NCI-H2029 treated with DMSO at 0.1 percent for 48 hours (cell line): ENCODE data around the gene INSIG1.

Experiments
- DNase-seq: peaks from one replicate; lab custom pipeline; 2025; lab: John Stamatoyannopoulos, UW

INSIG1 gene

GRCh38 chr7:155327590-155328320 is 30.1 kb downstream of the INSIG1 start:
- no peak for DNase-seq

GRCh38 chr7:155329225-155329624 is 31.5 kb downstream of the INSIG1 start:
- DNase-seq, result no peak

DNA sequence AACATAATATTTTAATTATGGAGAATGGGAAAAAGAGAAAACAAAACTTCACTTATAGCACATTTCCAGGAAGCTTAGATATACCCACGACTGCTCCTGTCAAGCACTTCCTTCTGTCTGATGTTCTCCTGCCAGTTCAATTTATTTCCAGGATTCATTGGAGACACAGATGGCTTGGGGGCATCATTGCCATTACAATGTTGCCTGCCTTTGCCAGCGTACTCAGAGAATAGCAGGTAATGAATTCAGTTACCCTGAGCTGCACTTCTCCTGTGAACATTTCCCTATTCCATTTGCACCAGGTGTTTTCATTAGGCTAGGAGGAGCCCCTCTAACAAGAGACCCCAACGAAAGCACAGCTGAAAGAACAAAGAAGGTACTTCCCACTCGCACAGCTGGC is 33.7 kb downstream of the INSIG1 start:
- DNase-seq, result no peak

DNA sequence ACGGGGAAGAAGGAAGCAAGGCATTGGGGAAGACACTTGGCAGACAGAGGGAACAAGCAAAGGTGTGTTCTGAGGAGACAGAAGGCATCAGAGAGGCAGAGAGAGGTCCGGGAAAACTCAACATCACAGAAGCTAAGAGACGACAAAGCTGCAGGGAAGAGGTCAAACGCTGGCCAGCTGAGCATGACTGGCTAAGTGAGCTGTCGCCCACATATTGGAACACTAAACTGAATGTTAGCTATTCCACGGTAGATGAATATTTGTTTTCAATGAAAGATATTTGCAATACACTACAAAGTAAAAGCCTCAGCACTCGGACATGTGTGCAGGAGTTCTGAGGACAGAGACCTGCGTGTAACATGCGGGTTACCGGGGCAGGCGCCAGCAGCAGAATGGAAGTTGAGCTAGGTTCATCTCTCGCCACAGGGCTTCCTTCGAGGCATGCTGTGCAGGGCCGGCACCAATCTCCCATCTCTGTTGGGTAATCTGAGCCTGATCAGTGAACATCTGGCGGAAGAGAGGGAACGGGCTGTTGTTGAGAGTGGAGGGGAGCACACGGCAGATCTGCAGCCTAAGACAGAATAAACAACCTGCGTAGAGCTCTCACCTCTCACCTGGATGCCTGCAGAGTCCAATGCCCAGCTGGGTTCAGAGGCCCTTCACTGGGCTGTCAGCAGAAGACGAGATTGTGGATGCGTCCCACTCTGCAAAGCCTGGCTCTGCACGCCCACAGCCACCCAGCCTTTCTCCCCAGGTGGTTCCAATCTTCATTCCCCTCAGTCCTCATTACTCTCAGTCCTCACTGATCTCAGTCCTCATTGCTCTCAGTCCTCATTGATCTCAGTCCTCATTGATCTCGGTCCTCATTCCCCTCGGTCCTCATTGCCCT is 35.9 kb downstream of the INSIG1 start:
- DNase-seq, result peak; percentile 40

- no peak for DNase-seq
Measured at GRCh38 chr7:155336812-155337602, 39.3 kb downstream of the INSIG1 start.

GRCh38 chr7:155337946-155338631 is 40.4 kb downstream of the INSIG1 start:
- DNase-seq, result no peak

DNA sequence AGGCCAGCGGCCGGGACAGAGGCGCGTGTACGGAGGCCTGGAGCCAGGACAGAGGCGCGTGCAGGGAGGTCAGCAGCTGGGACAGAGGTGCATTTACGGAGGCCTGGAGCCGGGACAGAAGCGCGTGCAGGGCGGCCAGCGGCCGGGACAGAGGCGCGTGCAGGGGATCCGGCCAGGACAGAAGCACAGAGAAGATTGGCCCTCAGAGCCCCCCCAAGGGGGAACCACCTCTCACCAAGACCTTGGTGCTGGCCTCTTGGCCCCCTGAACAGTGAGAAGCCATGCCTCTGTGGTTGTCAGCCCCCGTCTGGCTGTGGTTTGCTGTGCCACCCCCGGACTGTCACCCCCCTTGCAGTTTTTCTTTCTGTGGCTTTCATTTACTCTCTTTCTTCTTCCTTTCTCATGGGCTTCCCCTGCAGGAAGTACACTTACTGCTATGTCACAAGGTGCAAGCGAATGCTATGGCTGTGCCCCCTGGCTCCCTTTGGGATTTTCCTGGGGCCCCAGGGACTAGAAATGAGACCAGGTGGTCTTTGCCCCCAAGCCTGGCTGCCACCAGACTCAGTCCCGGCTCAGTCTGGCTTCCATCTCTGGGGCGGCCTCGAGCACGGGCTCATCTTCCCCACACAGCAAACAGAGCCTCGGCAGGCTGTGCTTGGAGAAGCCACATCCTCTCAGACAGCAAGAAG is 41.1 kb downstream of the INSIG1 start:
- no peak for DNase-seq

DNA sequence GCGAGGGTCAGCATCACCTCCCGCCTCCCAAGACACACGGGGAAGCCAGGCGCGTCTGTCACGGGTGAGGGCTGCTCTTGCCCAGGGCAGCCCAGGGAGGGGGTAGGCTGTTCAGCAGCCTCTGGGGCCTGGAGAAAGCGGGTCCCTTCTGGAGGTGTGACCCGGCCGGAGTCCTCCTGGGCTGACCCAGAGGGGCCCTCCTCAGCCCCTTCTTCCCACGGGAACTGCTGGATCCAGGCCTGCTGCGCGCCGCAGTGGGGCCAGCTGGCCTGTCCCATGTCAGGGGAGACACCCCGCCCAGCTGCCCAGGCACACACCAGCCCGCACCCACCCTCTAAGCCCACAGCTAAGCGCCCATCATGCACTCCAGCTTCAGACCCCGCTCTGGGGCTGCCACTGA is 41.8 kb downstream of the INSIG1 start:
- DNase-seq, result no peak

DNA sequence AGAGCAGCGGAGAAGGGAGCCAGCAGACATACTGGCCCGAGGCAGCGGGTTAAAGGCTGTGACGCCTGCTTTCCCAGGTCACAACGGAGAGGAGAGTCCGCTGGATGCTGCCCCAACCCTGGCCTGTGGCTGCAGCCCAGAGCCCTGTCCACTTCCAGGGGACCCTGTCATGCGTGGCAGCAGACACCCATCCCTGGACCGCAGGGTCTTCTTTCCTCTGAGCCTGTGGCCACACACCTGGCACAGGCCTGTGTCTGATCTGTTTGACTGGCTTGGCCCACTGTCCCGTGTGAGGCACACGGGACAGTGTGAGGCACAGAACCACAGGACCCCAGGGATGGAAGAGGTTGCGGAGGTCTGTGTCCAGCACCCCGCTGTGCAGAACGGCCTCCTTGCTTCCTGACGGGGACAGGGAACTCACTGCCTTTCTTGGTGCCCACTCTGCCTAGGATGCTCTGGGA is 42.4 kb downstream of the INSIG1 start:
- DNase-seq, result no peak

DNA sequence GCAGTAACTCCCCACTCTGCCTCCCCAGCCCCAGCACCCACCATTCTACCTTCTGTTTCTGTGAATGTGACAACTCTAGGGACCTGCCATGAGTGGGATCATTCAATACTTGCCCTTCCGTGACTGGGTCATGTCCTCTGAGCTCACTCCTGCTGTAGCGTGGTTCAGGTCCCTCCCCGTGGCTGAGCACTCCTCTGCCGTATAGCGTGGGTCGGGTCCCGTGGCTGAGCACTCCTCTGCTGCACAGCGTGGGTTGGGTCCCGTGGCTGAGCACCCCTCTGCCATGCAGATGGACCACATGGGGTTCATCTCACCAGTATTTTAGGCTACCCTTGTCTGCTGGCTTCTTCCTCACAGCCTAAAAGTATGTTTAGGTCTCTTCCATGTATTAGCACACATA is 43.0 kb downstream of the INSIG1 start:
- no peak for DNase-seq

GRCh38 chr7:155341463-155341983 is 43.8 kb downstream of the INSIG1 start:
- no peak for DNase-seq

DNA sequence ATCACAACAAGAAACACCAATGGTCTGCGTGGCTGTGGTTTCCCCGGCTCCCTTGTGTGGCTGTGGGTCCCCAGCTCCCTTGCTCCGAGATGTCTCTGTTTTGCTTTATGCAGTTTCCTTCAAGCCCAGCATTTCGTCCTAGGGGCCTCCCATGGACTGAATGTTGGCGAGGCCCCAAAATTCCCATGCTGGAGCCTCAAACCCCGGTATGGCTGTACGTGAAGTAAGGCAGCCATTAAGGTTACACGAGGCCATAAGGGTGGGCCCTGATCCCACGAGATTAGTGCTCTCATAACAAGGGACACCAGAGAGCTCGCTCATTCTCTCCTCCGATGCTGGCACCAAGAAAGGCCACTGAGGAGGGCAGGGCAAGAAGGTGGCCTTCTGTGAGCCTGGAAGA is 44.6 kb downstream of the INSIG1 start:
- no peak for DNase-seq

DNA sequence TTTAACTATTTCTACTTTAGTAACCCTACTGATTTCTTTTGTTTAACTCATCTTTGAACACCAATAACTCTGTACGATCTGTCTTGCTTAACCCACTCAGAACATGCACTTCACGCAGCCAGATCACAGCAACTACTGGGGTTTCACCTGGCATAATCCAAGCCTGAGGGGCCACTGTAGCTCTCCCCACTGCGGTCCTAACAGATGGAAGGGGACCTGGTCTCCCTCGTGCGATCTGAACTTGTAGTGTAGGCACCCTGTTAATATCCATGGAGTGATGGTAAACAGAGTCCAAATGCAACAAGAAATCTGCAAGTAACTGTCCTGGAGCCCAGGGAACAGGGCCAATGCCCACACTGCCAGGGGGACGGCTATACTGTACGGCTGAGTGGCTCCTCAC is 45.5 kb downstream of the INSIG1 start:
- no peak for DNase-seq

DNA sequence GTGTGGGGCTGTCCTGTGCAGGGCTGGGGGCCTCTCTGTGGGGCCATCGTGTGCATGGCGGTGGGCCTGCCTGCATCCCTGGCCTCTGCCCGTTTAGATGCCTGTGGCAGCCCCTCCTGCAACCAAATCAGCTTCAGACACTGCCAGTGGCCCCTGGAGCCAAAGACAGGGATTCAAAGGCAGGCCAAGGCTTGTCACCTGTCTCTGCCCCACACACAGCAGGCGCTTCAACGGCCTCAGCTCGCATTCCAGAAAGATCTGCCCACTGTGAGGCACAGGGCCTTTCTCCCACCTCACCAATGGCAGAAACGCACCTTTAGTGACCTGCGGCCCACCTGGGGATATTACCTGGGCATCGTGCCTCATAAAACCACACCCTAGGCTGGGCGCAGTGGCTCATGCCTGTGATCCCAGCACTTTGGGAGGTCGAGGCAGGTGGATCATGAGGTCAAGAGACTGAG is 46.0 kb downstream of the INSIG1 start:
- no peak for DNase-seq

GRCh38 chr7:155344270-155344617 is 46.6 kb downstream of the INSIG1 start:
- DNase-seq, result no peak

- DNase-seq, result peak; percentile 51
Measured at GRCh38 chr7:155344618-155345433, 47.1 kb downstream of the INSIG1 start.

DNA sequence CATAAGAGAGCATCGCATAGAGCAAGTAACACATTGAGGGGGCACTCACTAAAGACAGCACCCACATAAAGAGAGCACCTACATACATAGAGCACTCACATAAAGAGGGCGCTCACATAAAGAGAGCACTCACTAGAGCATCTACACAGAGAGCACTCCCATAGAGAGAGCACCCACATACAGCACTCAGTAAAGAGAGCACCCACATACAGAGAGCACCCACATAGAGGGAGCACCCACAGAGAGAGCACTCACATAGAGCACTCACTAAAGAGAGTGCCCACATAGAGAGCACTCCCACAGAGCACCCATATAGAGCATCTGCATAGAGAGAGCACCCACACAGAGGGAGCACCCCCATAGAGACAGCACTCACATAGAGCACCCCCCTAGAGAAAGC is 47.8 kb downstream of the INSIG1 start:
- no peak for DNase-seq

- DNase-seq, result no peak
Measured at GRCh38 chr7:155346285-155346684, 48.6 kb downstream of the INSIG1 start.

DNA sequence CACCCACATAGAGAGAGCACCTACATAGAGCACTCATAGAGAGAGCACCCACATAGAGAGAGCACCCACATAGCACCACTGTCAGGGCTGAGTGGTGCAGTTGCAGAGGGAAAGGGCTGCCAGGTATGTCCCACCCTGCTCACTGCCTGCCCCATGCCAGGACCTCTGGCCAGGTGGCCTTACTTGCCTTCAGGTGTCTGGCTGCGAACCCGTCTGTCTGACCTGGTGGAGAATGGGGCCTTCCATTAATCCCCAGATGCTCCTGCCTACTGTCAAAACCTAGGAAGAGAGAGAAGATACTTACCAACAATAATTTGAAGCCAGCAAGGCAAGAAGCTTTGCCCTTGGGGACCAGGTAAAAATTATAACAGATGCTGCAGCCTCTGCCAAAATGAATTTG is 51.1 kb downstream of the INSIG1 start:
- DNase-seq, result no peak
